IMR-90 (cell line): ENCODE measurements around the gene ABL2. TPM values are rescaled to one million over a fixed set of nuclear protein-coding genes. Genes with fewer than 3 reads are reported as not detected.

Source experiments
- ATAC-seq: fragments of 200-7000 bp; cut with Tn5 transposase; 2 replicates; pipeline ENCODE4 v1.9.1; 2020; ENCODE audit warnings: low read depth, mild to moderate bottlenecking, moderate library complexity
- BruUV-seq: library from RNA; stranded (reverse); fragments of 400-500 nt; replicated peaks from 2 replicates; lab custom pipeline; 2021; lab: Mats Ljungman, UMichigan
- CTCF ChIA-PET: fragments of 300-600 bp; formaldehyde crosslinking; extraction: SDS; loops from one replicate; lab custom pipeline; 2021; ENCODE audit warnings: antibody characterized with exemption; lab: Yijun Ruan, JAX
- POLR2A ChIA-PET: fragments of 300-600 bp; sonication (Branson Sonifier 250); formaldehyde crosslinking; loops from one replicate; lab custom pipeline; 2022; ENCODE audit warnings: antibody characterized with exemption; ENCODE audit not compliant: unreplicated experiment; lab: Charles Lee
- DNase-seq: peaks from one replicate; pipeline ENCODE4 v3.0.0; 2013
- H2AFZ ChIP-seq: replicated peaks from 2 replicates; pipeline ENCODE3; 2013; ENCODE audit warnings: low read length, mild to moderate bottlenecking; ENCODE audit not compliant: poor library complexity
- H2AK5ac ChIP-seq: 2 replicates; pipeline ENCODE4 v1.6.1; 2013; ENCODE audit warnings: low read depth, low read length, inconsistent platforms
- H2AK9ac ChIP-seq: replicated peaks from 2 replicates; pipeline ENCODE3; 2013; ENCODE audit warnings: mild to moderate bottlenecking, low read depth, low read length, moderate library complexity; ENCODE audit not compliant: poor library complexity
- H2BK120ac ChIP-seq: 2 replicates; pipeline ENCODE4 v1.6.1; 2013; ENCODE audit warnings: low read depth, low read length, inconsistent platforms
- H2BK15ac ChIP-seq: 3 replicates; pipeline ENCODE4 v1.6.1; 2013; ENCODE audit warnings: low read depth, low read length, inconsistent platforms
- H2BK20ac ChIP-seq: 2 replicates; pipeline ENCODE4 v1.6.1; 2013; ENCODE audit warnings: low read depth, mild to moderate bottlenecking, inconsistent platforms, low read length, moderate library complexity
- H2BK5ac ChIP-seq: 2 replicates; pipeline ENCODE4 v1.6.1; 2013; ENCODE audit warnings: mild to moderate bottlenecking, low read depth, low read length, inconsistent platforms; ENCODE audit not compliant: poor library complexity, severe bottlenecking
- H3K14ac ChIP-seq: replicated peaks from 2 replicates; pipeline ENCODE4 v1.6.1; 2013; ENCODE audit warnings: low read depth, low read length, inconsistent platforms
- H3K18ac ChIP-seq: 2 replicates; pipeline ENCODE4 v1.6.1; 2013; ENCODE audit warnings: low read depth, low read length, control low read depth
- H3K23ac ChIP-seq: 2 replicates; pipeline ENCODE4 v1.6.1; 2013; ENCODE audit warnings: low read depth, low read length, inconsistent platforms
- H3K27ac ChIP-seq: 2 replicates; pipeline ENCODE4 v1.5.1; 2013; ENCODE audit warnings: mild to moderate bottlenecking, control low read depth, low read length; ENCODE audit not compliant: insufficient read depth
- H3K27me3 ChIP-seq: 2 replicates; pipeline ENCODE4 v1.6.1; 2013; ENCODE audit warnings: low read length; ENCODE audit not compliant: control insufficient read depth, insufficient read depth
- H3K36me3 ChIP-seq: 2 replicates; pipeline ENCODE4 v1.6.1; 2013; ENCODE audit warnings: low read length, mixed read lengths; ENCODE audit not compliant: control insufficient read depth, insufficient read depth
- H3K4ac ChIP-seq: 2 replicates; pipeline ENCODE4 v1.6.1; 2013; ENCODE audit warnings: low read depth, low read length, inconsistent platforms
- H3K4me1 ChIP-seq: 2 replicates; pipeline ENCODE4 v1.6.1; 2013; ENCODE audit warnings: low read length, mixed read lengths; ENCODE audit not compliant: control insufficient read depth, insufficient read depth
- H3K4me2 ChIP-seq: 2 replicates; pipeline ENCODE4 v1.6.1; 2013; ENCODE audit warnings: low read depth, mild to moderate bottlenecking, control low read depth, low read length, moderate library complexity
- H3K4me3 ChIP-seq: 2 replicates; pipeline ENCODE4 v1.5.1; 2013; ENCODE audit warnings: low read depth, mild to moderate bottlenecking, control low read depth, low read length, moderate library complexity; ENCODE audit not compliant: insufficient read depth
- H3K56ac ChIP-seq: 2 replicates; pipeline ENCODE4 v1.6.1; 2013; ENCODE audit warnings: low read length, inconsistent platforms; ENCODE audit not compliant: insufficient read depth; ENCODE audit errors: extremely low read depth
- H3K79me1 ChIP-seq, 2 experiments: 2 replicates each; pipeline ENCODE4 v1.6.1; 2013; ENCODE audit warnings: low read length in 2 of 2, inconsistent platforms in 1 of 2, low read depth in 1 of 2
- H3K9ac ChIP-seq: 2 replicates; pipeline ENCODE4 v1.6.1; 2013; ENCODE audit warnings: low read depth, low read length, control low read depth
- H3K9me1 ChIP-seq: 2 replicates; pipeline ENCODE4 v1.6.1; 2013; ENCODE audit warnings: low read length, inconsistent platforms; ENCODE audit not compliant: insufficient read depth
- H3K9me3 ChIP-seq: 2 replicates; pipeline ENCODE4 v1.6.1; 2013; ENCODE audit warnings: low read length; ENCODE audit not compliant: control insufficient read depth, insufficient read depth
- H4K20me1 ChIP-seq: 2 replicates; pipeline ENCODE4 v1.6.1; 2013; ENCODE audit warnings: low read length, inconsistent platforms; ENCODE audit not compliant: insufficient read depth
- H4K5ac ChIP-seq: 2 replicates; pipeline ENCODE4 v1.6.1; 2013; ENCODE audit warnings: mild to moderate bottlenecking, low read depth, low read length, control low read depth
- H4K8ac ChIP-seq, 2 experiments: 2 replicates each; pipeline ENCODE4 v1.6.1; 2013; ENCODE audit warnings: low read depth in 2 of 2, low read length in 2 of 2, control low read depth in 1 of 2, inconsistent platforms in 1 of 2
- H4K91ac ChIP-seq: 2 replicates; pipeline ENCODE4 v1.6.1; 2013; ENCODE audit warnings: low read depth, low read length, inconsistent platforms; ENCODE audit not compliant: insufficient read depth
- BHLHE40 ChIP-seq: fragments of 150-350 bp; IDR thresholded peaks from 2 replicates; pipeline ENCODE4 v1.6.1; 2016; ENCODE audit warnings: mild to moderate bottlenecking, low read depth, low read length
- CEBPB ChIP-seq: IDR thresholded peaks from 2 replicates; pipeline ENCODE4 v1.6.1; 2012; ENCODE audit warnings: low read depth, low read length, improper control_type of control experiment
- MXI1 ChIP-seq: IDR thresholded peaks from 2 replicates; pipeline ENCODE4 v1.6.1; 2012; ENCODE audit warnings: low read depth, mild to moderate bottlenecking, low read length, moderate library complexity, borderline replicate concordance
- RCOR1 ChIP-seq: IDR thresholded peaks from 2 replicates; pipeline ENCODE4 v1.6.1; 2012; ENCODE audit warnings: mild to moderate bottlenecking, low read length, improper control_type of control experiment; ENCODE audit not compliant: insufficient replicate concordance
- WGBS, 2 experiments: methylation state at CpG; one replicate each; pipeline versions ENCODE4 v1.1.5 to v1.1.7; 2013; ENCODE audit warnings: missing lambda C conversion rate in 2 of 2; ENCODE audit not compliant: insufficient read length in 1 of 2; ENCODE audit errors: extremely low coverage in 2 of 2; 5-methylcytosine and 5-hydroxymethylcytosine counted together
- dilution Hi-C: fragments of 300-500 bp; cut with HindIII; formaldehyde crosslinking; loops from one replicate; pipeline ENCODE4 v1.14.3; 2018; ENCODE audit warnings: low sequenced_read_pairs; ENCODE audit not compliant: unreplicated experiment
- in situ Hi-C: fragments of 300-500 bp; cut with MboI; formaldehyde crosslinking; loops from 3 replicates; pipeline ENCODE4 v1.14.3; 2019; ENCODE audit warnings: low sequenced_read_pairs, inconsistent platforms, mixed read lengths
- intact Hi-C: fragments of 100-400 bp; cut with micrococcal nuclease; formaldehyde crosslinking; loops from 2 replicates; pipeline ENCODE4 v1.10.0; 2022
- polyA plus RNA-seq, 3 experiments: library from polyadenylated mRNA; depleted of rRNA; stranded (reverse); fragments of >200 nt; gene quantifications; 2 replicates each; pipeline ENCODE4 v1.2.3, GENCODE V29; 2012; ENCODE audit warnings: low replicate concordance in 1 of 3
- total RNA-seq: library from RNA; depleted of rRNA; stranded (reverse); fragments of >200 nt; gene quantifications from 2 replicates; pipeline ENCODE4 v1.2.3, GENCODE V29; 2012

Gene ABL2
- total and polyA plus RNA-seq, 2 of the 4 experiments (the other 2 are of a cell fraction), result 9.7 to 110 TPM

- Histone ChIP-seq H3K4me2 (peak overlapping the region; percentile 4; the same call in 1 of the 2 replicates), H4K91ac (peak overlapping the region; percentile 67), H3K23ac (peak overlapping the region; percentile 88), H4K20me1 (no peaks in the 10 kb centered on the region), H2BK120ac (peak overlapping the region; percentile 79), H3K9ac (peak overlapping the region; percentile 48; the same call in 1 of the 2 replicates), H2BK5ac (peak overlapping the region; percentile 18), H3K9me1 (peaks cover 12% of the 10 kb centered on the region), H3K18ac (peak overlapping the region; percentile 9; the same call in 1 of the 2 replicates), H3K27me3 (no peaks in the 10 kb centered on the region), H3K27ac (peak overlapping the region; percentile 53), H3K14ac (peak overlapping the region; percentile 82), H2AK9ac (peak overlapping the region; percentile 2), H2AK5ac (peak overlapping the region; percentile 85), H3K4ac (peak overlapping the region; percentile 80), H3K9me3 (no peaks in the 10 kb centered on the region), H2AFZ (no peak overlapping the region), H4K5ac (peak overlapping the region; percentile 3; the same call in 1 of the 2 replicates), H3K79me1 (peaks cover 4 to 22% of the 10 kb centered on the region in 2 experiments), H3K4me3 (no peak overlapping the region), H3K36me3 (peaks cover under 1% of the 10 kb centered on the region), H2BK20ac (peak overlapping the region; percentile 75), H3K4me1 (peaks cover 5% of the 10 kb centered on the region), H2BK15ac (peak overlapping the region; percentile 66; the same call in 2 of the 3 replicates), H4K8ac (peak overlapping the region; percentile 62 to 77; a peak in 3 of 4 replicates), H3K56ac (peak overlapping the region; percentile 56; the same call in 1 of the 2 replicates)
- ATAC-seq, result peak; percentile 87
- CTCF ChIA-PET, result no interaction called here
- TF ChIP-seq BHLHE40, result no peak
- TF ChIP-seq MXI1, result no peak
- no peak for TF ChIP-seq RCOR1
- TF ChIP-seq CEBPB, result peak; percentile 51; the same call in 1 of the 2 replicates
- BruUV-seq, result no TSS peak
- intact Hi-C loops, result no loop called here
- dilution Hi-C loops, result no loop called here
- WGBS, 2 experiments, result 100% methylated on average over 1 of the region's 3 CpGs; no CpG with 5 or more reads in 1 of the 2 experiments
- no peak for DNase-seq
- in situ Hi-C loops, result no loop called here
- POLR2A ChIA-PET, result no interaction called here
These were observed 170.7 kb downstream of the ABL2 start for GRCh38 chr1:179058487-179059483.
